HEK293 (cell line): Measurements from ENCODE around the gene CLEC4E.
"Not testable (repeated sequence)": the region's sequence is repeated elsewhere in the genome, so short reads cannot be mapped to it uniquely, and the experiment has no call there.

Experiments used
- CTCF ChIA-PET: fragments of 350-600 bp; formaldehyde crosslinking; extraction: SDS; loops from one replicate; lab custom pipeline; 2021; ENCODE audit warnings: antibody characterized with exemption; lab: Yijun Ruan, JAX
- POLR2A ChIA-PET: fragments of 300-600 bp; formaldehyde crosslinking; extraction: SDS; loops from one replicate; lab custom pipeline; 2020; ENCODE audit warnings: antibody characterized with exemption, inconsistent platforms; lab: Yijun Ruan, JAX
- H3K27ac ChIP-seq: fragments of 200-500 bp; sonication (Bioruptor generic); 2 replicates; pipeline ENCODE4 v1.5.1; 2014; ENCODE audit warnings: low read depth, low read length, control low read depth, inconsistent platforms; ENCODE audit errors: extremely low read depth
- H3K36me3 ChIP-seq, 2 experiments: fragments of 200-500 bp in 1 of 2; sonication (Bioruptor generic) in 1 of 2; 1 replicate in 1 of 2; 2 replicates in 1 of 2; pipeline ENCODE4 v1.5.1; 2014 to 2017; ENCODE audit warnings: inconsistent platforms in 2 of 2, low read length in 2 of 2; ENCODE audit not compliant: control insufficient read depth in 2 of 2, insufficient read depth in 1 of 2
- H3K4me1 ChIP-seq: fragments of 200-500 bp; sonication (Bioruptor generic); 2 replicates; pipeline ENCODE4 v1.5.1; 2014; ENCODE audit warnings: mild to moderate bottlenecking, low read length, inconsistent platforms; ENCODE audit not compliant: control insufficient read depth, insufficient read depth
- H3K4me3 ChIP-seq: 2 replicates; pipeline ENCODE4 v1.5.1; 2011; ENCODE audit warnings: low read depth, mild to moderate bottlenecking, control low read depth, low read length, moderate library complexity
- H3K9me3 ChIP-seq: fragments of 200-500 bp; sonication (Bioruptor generic); 2 replicates; pipeline ENCODE4 v1.5.1; 2014; ENCODE audit warnings: low read depth, low read length, inconsistent platforms; ENCODE audit not compliant: control insufficient read depth, insufficient read depth
- GLI4 ChIP-seq: fragments of 450-650 bp; formaldehyde crosslinking; IDR thresholded peaks from 2 replicates; pipeline ENCODE4 v1.5.1; 2016; ENCODE audit warnings: missing biosample characterization, missing genetic modification characterization
- KLF1 ChIP-seq: fragments of 450-650 bp; formaldehyde crosslinking; IDR thresholded peaks from 2 replicates; pipeline ENCODE4 v1.5.1; 2016; ENCODE audit warnings: missing biosample characterization, missing genetic modification characterization
- RBAK ChIP-seq: fragments of 450-650 bp; formaldehyde crosslinking; IDR thresholded peaks from 2 replicates; pipeline ENCODE4 v1.5.1; 2016; ENCODE audit warnings: missing biosample characterization, missing genetic modification characterization
- TSHZ1 ChIP-seq: fragments of 450-650 bp; formaldehyde crosslinking; IDR thresholded peaks from 2 replicates; pipeline ENCODE4 v1.5.1; 2016; ENCODE audit warnings: missing biosample characterization, missing genetic modification characterization, borderline replicate concordance
- ZBTB1 ChIP-seq: fragments of 450-650 bp; formaldehyde crosslinking; IDR thresholded peaks from 2 replicates; pipeline ENCODE4 v1.5.1; 2016; ENCODE audit warnings: missing biosample characterization, missing genetic modification characterization
- ZBTB7A ChIP-seq: fragments of 450-650 bp; formaldehyde crosslinking; IDR thresholded peaks from 2 replicates; pipeline ENCODE4 v1.5.1; 2016; ENCODE audit warnings: low read depth, missing biosample characterization, missing genetic modification characterization
- ZFP41 ChIP-seq: fragments of 450-650 bp; formaldehyde crosslinking; IDR thresholded peaks from 2 replicates; pipeline ENCODE4 v1.5.1; 2016; ENCODE audit warnings: missing biosample characterization, missing genetic modification characterization, borderline replicate concordance
- ZNF202 ChIP-seq: fragments of 450-650 bp; formaldehyde crosslinking; IDR thresholded peaks from 2 replicates; pipeline ENCODE4 v1.5.1; 2016; ENCODE audit warnings: missing biosample characterization, missing genetic modification characterization, borderline replicate concordance
- ZNF23 ChIP-seq: fragments of 450-650 bp; formaldehyde crosslinking; IDR thresholded peaks from 2 replicates; pipeline ENCODE4 v1.5.1; 2016; ENCODE audit warnings: missing biosample characterization, missing genetic modification characterization, borderline replicate concordance
- ZNF266 ChIP-seq: fragments of 450-650 bp; formaldehyde crosslinking; IDR thresholded peaks from 2 replicates; pipeline ENCODE4 v1.5.1; 2016; ENCODE audit warnings: missing biosample characterization, missing genetic modification characterization, low read depth
- ZNF324 ChIP-seq: fragments of 450-650 bp; formaldehyde crosslinking; IDR thresholded peaks from 2 replicates; pipeline ENCODE4 v1.5.1; 2016; ENCODE audit warnings: missing biosample characterization, missing genetic modification characterization
- ZNF362 ChIP-seq: fragments of 450-650 bp; formaldehyde crosslinking; IDR thresholded peaks from 2 replicates; pipeline ENCODE4 v1.5.1; 2016; ENCODE audit warnings: missing biosample characterization, missing genetic modification characterization
- ZNF449 ChIP-seq: fragments of 450-650 bp; formaldehyde crosslinking; IDR thresholded peaks from 2 replicates; pipeline ENCODE4 v1.5.1; 2017; ENCODE audit warnings: missing biosample characterization, mild to moderate bottlenecking, missing genetic modification characterization, moderate library complexity
- ZNF549 ChIP-seq: fragments of 450-650 bp; IDR thresholded peaks from 2 replicates; pipeline ENCODE4 v1.5.1; 2018; ENCODE audit warnings: missing biosample characterization, missing genetic modification characterization, mild to moderate bottlenecking, inconsistent platforms, moderate library complexity
- ZNF624 ChIP-seq: fragments of 450-650 bp; formaldehyde crosslinking; IDR thresholded peaks from 2 replicates; pipeline ENCODE4 v1.5.1; 2017; ENCODE audit warnings: missing biosample characterization, missing genetic modification characterization
- ZNF654 ChIP-seq: fragments of 450-650 bp; formaldehyde crosslinking; IDR thresholded peaks from 2 replicates; pipeline ENCODE4 v1.5.1; 2016; ENCODE audit warnings: low read depth, missing biosample characterization, missing genetic modification characterization
- ZNF664 ChIP-seq: fragments of 450-650 bp; formaldehyde crosslinking; IDR thresholded peaks from 2 replicates; pipeline ENCODE4 v1.5.1; 2016; ENCODE audit warnings: missing biosample characterization, missing genetic modification characterization
- ZNF777 ChIP-seq: fragments of 450-650 bp; formaldehyde crosslinking; IDR thresholded peaks from 2 replicates; pipeline ENCODE4 v1.5.1; 2017; ENCODE audit warnings: missing biosample characterization, missing genetic modification characterization, borderline replicate concordance
- ZNF830 ChIP-seq: fragments of 450-650 bp; IDR thresholded peaks from 2 replicates; pipeline ENCODE4 v1.5.0; 2018; ENCODE audit warnings: missing biosample characterization, missing genetic modification characterization, low read depth, mild to moderate bottlenecking, moderate library complexity

Gene CLEC4E

GRCh38 chr12:8541562-8541961 lies 857 bp upstream of the CLEC4E start:
- no peak overlapping the region for H3K27ac ChIP-seq
- H3K4me3 ChIP-seq: no peak overlapping the region
- H3K36me3 ChIP-seq: no peaks in the 10 kb centered on the region
- H3K9me3 ChIP-seq: no peaks in the 10 kb centered on the region
- H3K4me1 ChIP-seq: no peaks in the 10 kb centered on the region
- POLR2A ChIA-PET: no interaction called here
- CTCF ChIA-PET: interaction anchor here (0.7 to 4.8 kb wide), 4 partner anchors 19 to 138 kb away, joined by 3 to 128 read pairs (median 3); partner anchors contain the start of gene AICDA
- no peak for TF ChIP-seq ZNF266 (tag by site-specific recombination)
- TF ChIP-seq ZNF23 (tag by site-specific recombination): no peak
- TF ChIP-seq GLI4 (tag by site-specific recombination): no peak
- TF ChIP-seq KLF1: no peak
- TF ChIP-seq ZNF324 (tag by site-specific recombination): no peak
- no peak for TF ChIP-seq ZNF830
- TF ChIP-seq ZNF664 (tag by site-specific recombination): no peak
- TF ChIP-seq ZNF624 (tag by site-specific recombination): no peak
- TF ChIP-seq TSHZ1 (tag by site-specific recombination): no peak
- no peak for TF ChIP-seq RBAK (tag by site-specific recombination)
- no peak for TF ChIP-seq ZNF202 (tag by site-specific recombination)
- no peak for TF ChIP-seq ZNF777 (tag by site-specific recombination)
- TF ChIP-seq ZNF654 (tag by site-specific recombination): no peak
- TF ChIP-seq ZBTB7A (tag by site-specific recombination): no peak
- no peak for TF ChIP-seq ZNF362 (tag by site-specific recombination)
- no peak for TF ChIP-seq ZBTB1 (tag by site-specific recombination)
- TF ChIP-seq ZFP41: no peak
- no peak for TF ChIP-seq ZNF549
- no peak for TF ChIP-seq ZNF449 (tag by site-specific recombination)

GRCh38 chr12:8537820-8538219 lies 2.9 kb downstream of the CLEC4E start:
- CTCF ChIA-PET: interaction anchor here (0.6 kb wide), 1 partner anchor 38 kb away, joined by 3 read pairs; no protein-coding TSS in a partner anchor
- POLR2A ChIA-PET, H3K36me3 ChIP-seq, H3K9me3 ChIP-seq, H3K4me3 ChIP-seq, H3K4me1 ChIP-seq, H3K27ac ChIP-seq: not testable (repeated sequence)
